GM12878 (cell line): ENCODE measurements around the gene CTNNA1. TPM values are rescaled to one million over a fixed set of nuclear protein-coding genes. Genes with fewer than 3 reads are reported as not detected.

Experiments used
- BHLHE40 ChIP-seq, 2 experiments: fragments of 450-650 bp in 1 of 2; IDR thresholded peaks; 2 replicates each; pipeline ENCODE4 v1.6.1; 2011 to 2017; ENCODE audit warnings: low read depth in 2 of 2, borderline replicate concordance in 1 of 2, improper control_type of control experiment in 1 of 2, low read length in 1 of 2, mild to moderate bottlenecking in 1 of 2
- EP300 ChIP-seq, 2 experiments: fragments of 150-350 bp in 1 of 2; IDR thresholded peaks; 2 replicates each; pipeline ENCODE4 v1.6.1; 2011 to 2012; ENCODE audit warnings: low read depth in 2 of 2, low read length in 2 of 2, borderline replicate concordance in 1 of 2, improper control_type of control experiment in 1 of 2, inconsistent platforms in 1 of 2; ENCODE audit not compliant: control insufficient read depth in 1 of 2
- ESRRA ChIP-seq: IDR thresholded peaks from 2 replicates; pipeline ENCODE4 v1.6.1; 2012; ENCODE audit warnings: mild to moderate bottlenecking, low read length, improper control_type of control experiment
- FOXK2 ChIP-seq: fragments of 450-650 bp; IDR thresholded peaks from 2 replicates; pipeline ENCODE4 v1.6.1; 2017; ENCODE audit warnings: mild to moderate bottlenecking, moderate library complexity
- IRF4 ChIP-seq: IDR thresholded peaks from 2 replicates; pipeline ENCODE4 v1.6.1; 2011; ENCODE audit warnings: low read depth, low read length
- JUNB ChIP-seq: IDR thresholded peaks from 2 replicates; pipeline ENCODE4 v1.6.1; 2016; ENCODE audit warnings: antibody characterized with exemption, mild to moderate bottlenecking
- JUND ChIP-seq: IDR thresholded peaks from 2 replicates; pipeline ENCODE4 v1.6.1; 2012; ENCODE audit warnings: low read depth, mild to moderate bottlenecking, low read length, improper control_type of control experiment, moderate library complexity
- KLF5 ChIP-seq: fragments of 450-650 bp; IDR thresholded peaks from 2 replicates; pipeline ENCODE4 v1.6.1; 2014; ENCODE audit warnings: mild to moderate bottlenecking; ENCODE audit not compliant: partially characterized antibody
- NFYA ChIP-seq: IDR thresholded peaks from 2 replicates; pipeline ENCODE4 v1.6.1; 2011; ENCODE audit warnings: low read depth, mild to moderate bottlenecking, low read length, improper control_type of control experiment, borderline replicate concordance
- PML ChIP-seq: IDR thresholded peaks from 2 replicates; pipeline ENCODE4 v1.6.1; 2012; ENCODE audit warnings: low read length, inconsistent platforms
- SMAD1 ChIP-seq: fragments of 450-650 bp; IDR thresholded peaks from 2 replicates; pipeline ENCODE4 v1.6.1; 2018; ENCODE audit warnings: mild to moderate bottlenecking, low read depth; ENCODE audit not compliant: partially characterized antibody
- SREBF2 ChIP-seq: IDR thresholded peaks from 2 replicates; pipeline ENCODE4 v1.6.1; 2012; ENCODE audit warnings: mild to moderate bottlenecking, low read length
- STAT1 ChIP-seq: fragments of 450-650 bp; conservative IDR thresholded peaks from 2 replicates; pipeline ENCODE4 v1.6.1; 2014; ENCODE audit warnings: antibody characterized with exemption, mild to moderate bottlenecking
- YBX1 ChIP-seq: fragments of 450-650 bp; IDR thresholded peaks from 2 replicates; pipeline ENCODE4 v1.6.1; 2016; ENCODE audit warnings: antibody characterized with exemption
- YY1 ChIP-seq: IDR thresholded peaks from 2 replicates; pipeline ENCODE4 v1.6.1; 2011; ENCODE audit warnings: low read depth, mild to moderate bottlenecking, low read length
- ZNF274 ChIP-seq: IDR thresholded peaks from one replicate; pipeline ENCODE4 v1.8.0; 2011; ENCODE audit not compliant: insufficient read length, insufficient read depth
- polyA plus RNA-seq, 11 experiments: library from polyadenylated mRNA; depleted of rRNA in 4 of 11; unstranded in 6 of 11; stranded (reverse) in 5 of 11; fragments of >200 nt; fragmentation: Nextera tagmentation in 4 of 11; fragmentation: Illumina TruSeq in 1 of 11; extraction: Ambion mirVana in 4 of 11; extraction: Trizol in 1 of 11; gene quantifications; 1 replicate in 1 of 11; 2 replicates in 10 of 11; pipeline versions ENCODE4 v1.2.1 to v1.2.3, GENCODE V29; 2011 to 2016; ENCODE audit warnings: inconsistent platforms in 2 of 11, missing spikeins in 2 of 11, low read depth in 1 of 11
- total RNA-seq, 4 experiments: library from RNA; depleted of rRNA in 3 of 4; stranded (reverse); fragments of >200 nt in 3 of 4; fragmentation: Illumina TruSeq in 1 of 4; extraction: Trizol in 1 of 4; gene quantifications; 2 replicates each; pipeline versions ENCODE4 v1.2.1 to v1.2.3, GENCODE V29; 2013 to 2021
- TF ChIP-seq, protein P1 (sequence below): fragments of 450-650 bp; conservative IDR thresholded peaks from 2 replicates; pipeline ENCODE4 v1.6.1; 2017; ENCODE audit warnings: mild to moderate bottlenecking, moderate library complexity
- TF ChIP-seq, protein P2 (sequence below), 3 experiments: IDR thresholded peaks in 2 of 3; conservative IDR thresholded peaks in 1 of 3; 2 replicates each; pipeline ENCODE4 v1.5.1; 2011; ENCODE audit warnings: low read depth in 3 of 3, low read length in 3 of 3, mild to moderate bottlenecking in 3 of 3, control low read depth in 2 of 3, moderate library complexity in 2 of 3, inconsistent platforms in 1 of 3, mixed read lengths in 1 of 3; ENCODE audit not compliant: control insufficient read depth in 2 of 3, insufficient read depth in 1 of 3; ENCODE audit errors: extremely low read depth in 1 of 3
- TF ChIP-seq, protein P3 (sequence below): fragments of 450-650 bp; formaldehyde crosslinking; IDR thresholded peaks from 2 replicates; pipeline ENCODE4 v1.5.0; 2022; ENCODE audit warnings: mild to moderate bottlenecking, missing genetic modification characterization
- TF ChIP-seq, protein P4 (sequence below): IDR thresholded peaks from 2 replicates; pipeline ENCODE4 v1.6.1; 2012; ENCODE audit warnings: low read depth, low read length, improper control_type of control experiment
- TF ChIP-seq, protein P5 (sequence below): IDR thresholded peaks from 2 replicates; pipeline ENCODE4 v1.6.1; 2012; ENCODE audit warnings: low read depth, low read length, improper control_type of control experiment

Gene CTNNA1
- total and polyA plus RNA-seq, 10 of the 15 experiments (the other 5 are each of a cell fraction or from before 2014, with no cell fraction given): 32.6 to 104 (median 57.7) TPM

DNA sequence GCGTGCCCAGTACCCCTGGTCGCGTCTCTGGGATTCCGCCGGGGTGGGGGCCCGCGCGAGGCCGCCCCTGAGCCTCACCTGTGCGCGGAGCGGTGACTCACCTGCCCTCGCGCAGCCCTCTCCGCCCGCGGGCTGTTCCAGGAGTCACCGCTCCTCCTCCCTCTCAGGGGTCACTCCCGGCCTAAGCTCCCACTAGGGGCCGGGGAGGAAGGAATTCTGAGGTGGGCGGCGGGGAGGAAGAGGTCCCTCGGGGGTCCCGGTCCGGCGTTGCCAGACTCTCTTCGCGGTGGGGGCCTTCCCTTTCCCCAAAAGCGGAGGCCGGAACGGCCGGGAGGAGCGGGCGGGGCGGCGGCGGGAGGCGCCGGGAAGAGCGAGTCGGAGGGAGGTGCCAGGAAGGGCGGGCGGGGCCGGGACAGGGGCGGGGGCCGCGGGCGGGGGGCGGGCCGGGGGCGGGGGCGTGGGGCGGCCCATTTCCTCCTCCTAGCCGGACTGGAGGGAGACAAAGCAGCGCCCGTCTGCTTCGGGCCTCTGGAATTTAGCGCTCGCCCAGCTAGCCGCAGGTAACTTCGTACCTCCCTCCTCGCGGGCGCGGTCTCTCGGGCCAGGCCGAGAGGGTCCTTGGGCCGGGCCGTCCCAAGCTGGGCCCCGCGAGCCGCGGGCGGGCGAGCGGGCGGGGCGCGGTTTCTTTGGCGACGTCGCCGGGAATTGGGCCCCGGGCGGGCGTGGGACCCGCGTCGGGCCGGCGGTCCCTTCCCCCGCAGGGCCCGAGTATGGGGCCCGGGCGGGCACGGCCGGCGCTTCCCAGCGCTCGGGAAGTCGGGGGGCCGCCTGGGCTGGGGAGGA lies at the start of gene CTNNA1 (continued):
- TF ChIP-seq JUND (peak; percentile 83), NFYA (no peak), BHLHE40 (IDR thresholded peaks at IDR 0.05; ENCODE audit: borderline replicate concordance in 1 of 2, low read depth in 2 of 2, low read length in 1 of 2) (0 out of 4 replicates have a peak, but pooled peaks of 1 of the 2 experiments have one; percentile 3), YY1 (no peak), JUNB (no peak), ZNF274 (no peak), FOXK2 (no peak), IRF4 (no peak), EP300 (IDR thresholded peaks at IDR 0.05; ENCODE audit: borderline replicate concordance in 1 of 2, control insufficient read depth in 1 of 2, low read depth in 2 of 2, low read length in 2 of 2) (peak in 1 of 2 experiments; percentile 98; a peak in 2 of 4 replicates), SMAD1 (no peak), SREBF2 (no peak), YBX1 (no peak), KLF5 (no peak), STAT1 (no peak), ESRRA (no peak), PML (no peak)
- TF ChIP-seq, protein P1, sequence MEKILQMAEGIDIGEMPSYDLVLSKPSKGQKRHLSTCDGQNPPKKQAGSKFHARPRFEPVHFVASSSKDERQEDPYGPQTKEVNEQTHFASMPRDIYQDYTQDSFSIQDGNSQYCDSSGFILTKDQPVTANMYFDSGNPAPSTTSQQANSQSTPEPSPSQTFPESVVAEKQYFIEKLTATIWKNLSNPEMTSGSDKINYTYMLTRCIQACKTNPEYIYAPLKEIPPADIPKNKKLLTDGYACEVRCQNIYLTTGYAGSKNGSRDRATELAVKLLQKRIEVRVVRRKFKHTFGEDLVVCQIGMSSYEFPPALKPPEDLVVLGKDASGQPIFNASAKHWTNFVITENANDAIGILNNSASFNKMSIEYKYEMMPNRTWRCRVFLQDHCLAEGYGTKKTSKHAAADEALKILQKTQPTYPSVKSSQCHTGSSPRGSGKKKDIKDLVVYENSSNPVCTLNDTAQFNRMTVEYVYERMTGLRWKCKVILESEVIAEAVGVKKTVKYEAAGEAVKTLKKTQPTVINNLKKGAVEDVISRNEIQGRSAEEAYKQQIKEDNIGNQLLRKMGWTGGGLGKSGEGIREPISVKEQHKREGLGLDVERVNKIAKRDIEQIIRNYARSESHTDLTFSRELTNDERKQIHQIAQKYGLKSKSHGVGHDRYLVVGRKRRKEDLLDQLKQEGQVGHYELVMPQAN: peak; percentile 61; the same call in 1 of the 2 replicates
- TF ChIP-seq, protein P2, sequence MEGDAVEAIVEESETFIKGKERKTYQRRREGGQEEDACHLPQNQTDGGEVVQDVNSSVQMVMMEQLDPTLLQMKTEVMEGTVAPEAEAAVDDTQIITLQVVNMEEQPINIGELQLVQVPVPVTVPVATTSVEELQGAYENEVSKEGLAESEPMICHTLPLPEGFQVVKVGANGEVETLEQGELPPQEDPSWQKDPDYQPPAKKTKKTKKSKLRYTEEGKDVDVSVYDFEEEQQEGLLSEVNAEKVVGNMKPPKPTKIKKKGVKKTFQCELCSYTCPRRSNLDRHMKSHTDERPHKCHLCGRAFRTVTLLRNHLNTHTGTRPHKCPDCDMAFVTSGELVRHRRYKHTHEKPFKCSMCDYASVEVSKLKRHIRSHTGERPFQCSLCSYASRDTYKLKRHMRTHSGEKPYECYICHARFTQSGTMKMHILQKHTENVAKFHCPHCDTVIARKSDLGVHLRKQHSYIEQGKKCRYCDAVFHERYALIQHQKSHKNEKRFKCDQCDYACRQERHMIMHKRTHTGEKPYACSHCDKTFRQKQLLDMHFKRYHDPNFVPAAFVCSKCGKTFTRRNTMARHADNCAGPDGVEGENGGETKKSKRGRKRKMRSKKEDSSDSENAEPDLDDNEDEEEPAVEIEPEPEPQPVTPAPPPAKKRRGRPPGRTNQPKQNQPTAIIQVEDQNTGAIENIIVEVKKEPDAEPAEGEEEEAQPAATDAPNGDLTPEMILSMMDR (IDR thresholded peaks at IDR 0.05 in 2 of 3, conservative IDR thresholded peaks at IDR 0.05 in 1 of 3; ENCODE audit: control insufficient read depth in 2 of 3, extremely low read depth in 1 of 3, insufficient read depth in 1 of 3, low read depth in 3 of 3, low read length in 3 of 3): no peak
- TF ChIP-seq, protein P3, sequence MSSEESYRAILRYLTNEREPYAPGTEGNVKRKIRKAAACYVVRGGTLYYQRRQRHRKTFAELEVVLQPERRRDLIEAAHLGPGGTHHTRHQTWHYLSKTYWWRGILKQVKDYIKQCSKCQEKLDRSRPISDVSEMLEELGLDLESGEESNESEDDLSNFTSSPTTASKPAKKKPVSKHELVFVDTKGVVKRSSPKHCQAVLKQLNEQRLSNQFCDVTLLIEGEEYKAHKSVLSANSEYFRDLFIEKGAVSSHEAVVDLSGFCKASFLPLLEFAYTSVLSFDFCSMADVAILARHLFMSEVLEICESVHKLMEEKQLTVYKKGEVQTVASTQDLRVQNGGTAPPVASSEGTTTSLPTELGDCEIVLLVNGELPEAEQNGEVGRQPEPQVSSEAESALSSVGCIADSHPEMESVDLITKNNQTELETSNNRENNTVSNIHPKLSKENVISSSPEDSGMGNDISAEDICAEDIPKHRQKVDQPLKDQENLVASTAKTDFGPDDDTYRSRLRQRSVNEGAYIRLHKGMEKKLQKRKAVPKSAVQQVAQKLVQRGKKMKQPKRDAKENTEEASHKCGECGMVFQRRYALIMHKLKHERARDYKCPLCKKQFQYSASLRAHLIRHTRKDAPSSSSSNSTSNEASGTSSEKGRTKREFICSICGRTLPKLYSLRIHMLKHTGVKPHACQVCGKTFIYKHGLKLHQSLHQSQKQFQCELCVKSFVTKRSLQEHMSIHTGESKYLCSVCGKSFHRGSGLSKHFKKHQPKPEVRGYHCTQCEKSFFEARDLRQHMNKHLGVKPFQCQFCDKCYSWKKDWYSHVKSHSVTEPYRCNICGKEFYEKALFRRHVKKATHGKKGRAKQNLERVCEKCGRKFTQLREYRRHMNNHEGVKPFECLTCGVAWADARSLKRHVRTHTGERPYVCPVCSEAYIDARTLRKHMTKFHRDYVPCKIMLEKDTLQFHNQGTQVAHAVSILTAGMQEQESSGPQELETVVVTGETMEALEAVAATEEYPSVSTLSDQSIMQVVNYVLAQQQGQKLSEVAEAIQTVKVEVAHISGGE (CRISPR knock-in tag): no peak
- TF ChIP-seq, protein P4, sequence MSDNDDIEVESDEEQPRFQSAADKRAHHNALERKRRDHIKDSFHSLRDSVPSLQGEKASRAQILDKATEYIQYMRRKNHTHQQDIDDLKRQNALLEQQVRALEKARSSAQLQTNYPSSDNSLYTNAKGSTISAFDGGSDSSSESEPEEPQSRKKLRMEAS: 0 out of 2 replicates have a peak, but pooled peaks have one; percentile 9
- TF ChIP-seq, protein P5, sequence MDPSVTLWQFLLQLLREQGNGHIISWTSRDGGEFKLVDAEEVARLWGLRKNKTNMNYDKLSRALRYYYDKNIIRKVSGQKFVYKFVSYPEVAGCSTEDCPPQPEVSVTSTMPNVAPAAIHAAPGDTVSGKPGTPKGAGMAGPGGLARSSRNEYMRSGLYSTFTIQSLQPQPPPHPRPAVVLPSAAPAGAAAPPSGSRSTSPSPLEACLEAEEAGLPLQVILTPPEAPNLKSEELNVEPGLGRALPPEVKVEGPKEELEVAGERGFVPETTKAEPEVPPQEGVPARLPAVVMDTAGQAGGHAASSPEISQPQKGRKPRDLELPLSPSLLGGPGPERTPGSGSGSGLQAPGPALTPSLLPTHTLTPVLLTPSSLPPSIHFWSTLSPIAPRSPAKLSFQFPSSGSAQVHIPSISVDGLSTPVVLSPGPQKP: no peak; the same call in 1 of the 2 replicates
